Measurements from ENCODE around the gene ACTBL2.

Gene ACTBL2

DNA sequence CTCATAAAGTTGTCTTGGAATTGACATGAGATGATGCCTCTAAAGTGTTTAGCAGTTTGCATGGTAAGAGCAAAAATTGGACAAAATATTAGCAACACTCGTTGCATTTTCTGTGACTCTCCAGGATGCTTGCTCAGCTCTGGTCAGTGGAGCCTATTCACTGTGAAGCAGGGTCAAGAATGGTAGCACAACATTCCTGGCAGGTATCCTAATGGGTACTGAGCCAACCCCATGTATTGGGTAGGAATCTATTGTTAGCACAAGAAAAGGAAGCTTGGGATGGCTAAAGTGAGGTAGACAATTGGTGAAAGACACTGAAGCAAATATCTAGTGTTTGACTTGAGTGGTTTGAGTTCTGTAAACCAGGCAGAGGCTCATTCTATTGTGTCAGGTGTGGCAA, 10.4 kb upstream of the ACTBL2 start:
- no CpG with 5 or more reads among the region's 1 CpG for WGBS (ENCODE audit: extremely low coverage, insufficient coverage, insufficient read length)
- peaks cover 2% of the 10 kb centered on the region for H3K79me2 ChIP-seq (ENCODE audit: control insufficient read depth, insufficient read depth, low read length, poor library complexity)

DNA sequence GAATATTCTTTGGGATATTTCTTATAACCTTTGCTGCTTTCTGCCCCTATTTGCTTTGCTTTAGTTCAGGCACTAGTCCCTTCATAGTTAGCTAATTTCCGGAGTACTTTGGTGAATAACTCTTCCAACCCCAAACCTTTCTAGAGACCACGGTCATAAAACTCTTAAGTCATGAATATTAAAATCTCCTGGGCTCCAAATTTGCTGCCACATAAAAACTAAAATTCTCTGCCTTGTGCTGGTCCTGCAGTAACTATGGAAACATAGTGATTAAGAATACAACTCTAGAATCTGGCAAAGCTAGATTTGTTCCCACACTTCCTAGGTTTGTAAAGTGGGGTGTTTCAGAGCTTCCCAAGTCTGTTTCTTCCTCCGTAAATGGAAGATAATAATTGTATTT, 10.0 kb upstream of the ACTBL2 start:
- Histone ChIP-seq H4K8ac (ENCODE audit: low read depth, low read length) (no peak overlapping the region), H3K79me2 (ENCODE audit: control insufficient read depth, insufficient read depth, low read length, poor library complexity) (peaks cover 2% of the 10 kb centered on the region), H2BK12ac (ENCODE audit: low read length) (no peak overlapping the region), H3K18ac (ENCODE audit: low read length) (no peak overlapping the region), H2BK5ac (ENCODE audit: low read depth, low read length, poor library complexity) (no peak overlapping the region), H3K27me3 (ENCODE audit: insufficient read depth, low read length) (no peaks in the 10 kb centered on the region), H3K27ac (ENCODE audit: low read depth, low read length) (no peak overlapping the region), H2AFZ (ENCODE audit: insufficient read depth, low read length, poor library complexity) (no peak overlapping the region), H4K12ac (ENCODE audit: low read depth, low read length) (no peak overlapping the region), H3K9me3 (ENCODE audit: insufficient read depth, low read depth, low read length) (no peaks in the 10 kb centered on the region), H3K4ac (ENCODE audit: low read depth, low read length) (no peak overlapping the region), H2AK5ac (ENCODE audit: low read length) (no peak overlapping the region), H3K4me1 (ENCODE audit: control insufficient read depth in 1 of 2, insufficient read depth in 2 of 2, low read length in 2 of 2) (peaks cover 14 to 15% of the 10 kb centered on the region in 2 experiments), H3K9ac (ENCODE audit: low read length) (no peak overlapping the region), H3K36me3 (ENCODE audit: control insufficient read depth in 1 of 2, insufficient read depth in 2 of 2, low read length in 2 of 2) (peaks cover 0 to 2% of the 10 kb centered on the region in 2 experiments), H3K79me1 (ENCODE audit: low read length) (peaks cover 24% of the 10 kb centered on the region), H4K91ac (ENCODE audit: low read depth, low read length) (no peak overlapping the region), H3K14ac (ENCODE audit: low read length) (no peak overlapping the region), H2BK120ac (ENCODE audit: insufficient read depth, low read length, poor library complexity) (no peak overlapping the region), H3K4me2 (ENCODE audit: low read length) (no peak overlapping the region), H3K23ac (ENCODE audit: low read length) (no peak overlapping the region), H3K4me3 (ENCODE audit: low read depth, low read length) (no peak overlapping the region)
- WGBS (ENCODE audit: extremely low coverage, insufficient coverage, insufficient read length): no CpG with 5 or more reads among the region's 3 CpGs
- DNase-seq: no peak

More for the DNA sequence above, 10.4 kb upstream of the ACTBL2 start:
- H3K27ac ChIP-seq (ENCODE audit: low read depth, low read length): no peak overlapping the region
- no peaks in the 10 kb centered on the region for H3K9me3 ChIP-seq (ENCODE audit: insufficient read depth, low read depth, low read length)
- H3K4me1 ChIP-seq (ENCODE audit: control insufficient read depth in 1 of 2, insufficient read depth in 2 of 2, low read length in 2 of 2): peaks cover 13% of the 10 kb centered on the region in 2 experiments
- H2AK5ac ChIP-seq (ENCODE audit: low read length): no peak overlapping the region
- no peak overlapping the region for H3K14ac ChIP-seq (ENCODE audit: low read length)
- H3K9ac ChIP-seq (ENCODE audit: low read length): no peak overlapping the region
- H2BK12ac ChIP-seq (ENCODE audit: low read length): peak overlapping the region; percentile 46
- H4K12ac ChIP-seq (ENCODE audit: low read depth, low read length): no peak overlapping the region
- no peak overlapping the region for H3K4ac ChIP-seq (ENCODE audit: low read depth, low read length)
- no peak overlapping the region for H2BK5ac ChIP-seq (ENCODE audit: low read depth, low read length, poor library complexity)
- no peak for DNase-seq
- peaks cover 21% of the 10 kb centered on the region for H3K79me1 ChIP-seq (ENCODE audit: low read length)
- H2BK120ac ChIP-seq (ENCODE audit: insufficient read depth, low read length, poor library complexity): no peak overlapping the region
- H3K4me2 ChIP-seq (ENCODE audit: low read length): no peak overlapping the region
- no peak overlapping the region for H3K18ac ChIP-seq (ENCODE audit: low read length)
- H4K91ac ChIP-seq (ENCODE audit: low read depth, low read length): no peak overlapping the region
- no peak overlapping the region for H3K4me3 ChIP-seq (ENCODE audit: low read depth, low read length)
- H3K23ac ChIP-seq (ENCODE audit: low read length): no peak overlapping the region
- H4K8ac ChIP-seq (ENCODE audit: low read depth, low read length): no peak overlapping the region
- H2AFZ ChIP-seq (ENCODE audit: insufficient read depth, low read length, poor library complexity): no peak overlapping the region
- no peaks in the 10 kb centered on the region for H3K27me3 ChIP-seq (ENCODE audit: insufficient read depth, low read length)
- H3K36me3 ChIP-seq (ENCODE audit: control insufficient read depth in 1 of 2, insufficient read depth in 2 of 2, low read length in 2 of 2): peaks cover 0 to 2% of the 10 kb centered on the region in 2 experiments

DNA sequence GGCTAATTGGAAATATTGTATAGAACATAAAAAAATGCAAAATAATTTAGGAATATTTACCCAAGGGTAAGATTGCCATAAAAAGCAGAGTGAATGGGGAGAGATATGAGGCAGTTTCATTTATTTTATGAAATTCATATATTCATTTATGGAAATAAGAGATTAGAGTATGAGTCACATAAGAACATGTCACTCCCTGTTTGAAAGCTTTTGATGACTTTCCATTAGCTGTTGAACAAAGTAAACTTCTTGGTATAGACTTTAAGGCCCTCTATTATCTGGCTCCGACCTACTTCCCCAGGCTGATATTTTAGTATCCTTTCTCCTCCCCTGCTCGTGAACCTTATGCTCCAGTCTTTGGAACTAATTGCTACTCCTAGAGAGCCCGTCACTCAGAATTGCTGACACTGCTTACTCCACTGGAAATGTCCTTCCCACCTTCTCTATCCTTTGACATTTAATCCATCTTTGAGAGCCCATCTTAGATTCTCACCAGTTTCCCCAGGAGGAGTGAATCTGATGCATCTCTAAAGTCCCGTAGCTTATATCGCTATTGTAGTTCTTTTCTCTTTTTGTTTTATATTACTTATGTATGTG, 8.9 kb upstream of the ACTBL2 start:
- H4K91ac ChIP-seq (ENCODE audit: low read depth, low read length): no peak overlapping the region
- no CpG with 5 or more reads among the region's 5 CpGs for WGBS (ENCODE audit: extremely low coverage, insufficient coverage, insufficient read length)

DNA sequence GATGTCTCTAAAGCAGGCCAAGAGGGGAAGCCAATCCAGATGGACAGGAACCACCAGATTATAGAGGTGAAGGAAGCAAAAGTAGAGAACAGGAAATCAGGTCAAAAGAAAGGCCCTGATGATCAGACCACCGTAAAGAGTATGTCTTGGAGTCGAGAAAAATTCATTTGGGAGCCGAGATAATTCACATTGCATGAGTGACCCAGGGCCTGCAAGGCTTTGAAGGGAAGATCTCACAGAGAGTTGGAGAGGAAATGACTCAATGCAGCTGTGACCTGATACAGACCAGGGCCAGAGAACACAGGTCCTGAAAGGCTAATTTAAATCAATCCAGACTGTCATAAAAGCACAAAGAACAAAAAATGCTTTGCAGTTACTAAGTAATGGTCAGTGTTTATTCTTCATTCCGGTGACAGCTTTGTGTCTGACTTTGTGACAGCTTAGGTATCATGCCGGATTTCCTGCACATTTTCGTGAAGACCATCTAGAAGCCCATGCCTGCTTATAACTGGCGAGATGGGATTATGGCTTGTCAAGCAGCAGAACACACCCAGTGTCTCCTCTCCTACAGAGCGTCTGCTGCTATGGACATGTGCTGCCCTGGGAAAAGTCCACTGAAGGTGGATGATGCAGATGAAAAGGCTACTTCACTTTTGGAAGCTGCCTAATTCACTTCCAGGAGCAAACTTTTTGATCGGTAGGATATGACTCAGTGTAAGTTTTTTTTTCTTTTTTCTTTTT, 5.8 kb upstream of the ACTBL2 start:
- H3K9me3 ChIP-seq (ENCODE audit: insufficient read depth, low read depth, low read length): no peaks in the 10 kb centered on the region
- H3K4me3 ChIP-seq (ENCODE audit: low read depth, low read length): no peak overlapping the region
- H4K8ac ChIP-seq (ENCODE audit: low read depth, low read length): peak overlapping the region; percentile 55
- H3K79me2 ChIP-seq (ENCODE audit: control insufficient read depth, insufficient read depth, low read length, poor library complexity): no peaks in the 10 kb centered on the region
- H3K14ac ChIP-seq (ENCODE audit: low read length): peak overlapping the region; percentile 54
- H3K79me1 ChIP-seq (ENCODE audit: low read length): peaks cover 24% of the 10 kb centered on the region
- H3K4ac ChIP-seq (ENCODE audit: low read depth, low read length): no peak overlapping the region
- peak overlapping the region; percentile 85 for H4K91ac ChIP-seq (ENCODE audit: low read depth, low read length)
- peaks cover 0 to 2% of the 10 kb centered on the region in 2 experiments for H3K36me3 ChIP-seq (ENCODE audit: control insufficient read depth in 1 of 2, insufficient read depth in 2 of 2, low read length in 2 of 2)
- no peak overlapping the region for H2AFZ ChIP-seq (ENCODE audit: insufficient read depth, low read length, poor library complexity)
- H4K12ac ChIP-seq (ENCODE audit: low read depth, low read length): no peak overlapping the region
- H2BK5ac ChIP-seq (ENCODE audit: low read depth, low read length, poor library complexity): peak overlapping the region; percentile 86
- no peaks in the 10 kb centered on the region for H3K27me3 ChIP-seq (ENCODE audit: insufficient read depth, low read length)
- H3K9ac ChIP-seq (ENCODE audit: low read length): no peak overlapping the region
- H3K4me2 ChIP-seq (ENCODE audit: low read length): peak overlapping the region; percentile 30
- H2BK12ac ChIP-seq (ENCODE audit: low read length): peak overlapping the region; percentile 33
- peak overlapping the region; percentile 24 for H2AK5ac ChIP-seq (ENCODE audit: low read length)
- no CpG with 5 or more reads among the region's 9 CpGs for WGBS (ENCODE audit: extremely low coverage, insufficient coverage, insufficient read length)
- H3K4me1 ChIP-seq (ENCODE audit: control insufficient read depth in 1 of 2, insufficient read depth in 2 of 2, low read length in 2 of 2): peaks cover 5% of the 10 kb centered on the region in 2 experiments
- DNase-seq: no peak
- peak overlapping the region; percentile 92 for H3K27ac ChIP-seq (ENCODE audit: low read depth, low read length)
- H3K23ac ChIP-seq (ENCODE audit: low read length): no peak overlapping the region
- H2BK120ac ChIP-seq (ENCODE audit: insufficient read depth, low read length, poor library complexity): peak overlapping the region; percentile 75
- H3K18ac ChIP-seq (ENCODE audit: low read length): peak overlapping the region; percentile 25

More for the DNA sequence above, 8.9 kb upstream of the ACTBL2 start:
- Histone ChIP-seq H3K4me2 (ENCODE audit: low read length) (no peak overlapping the region), H2AFZ (ENCODE audit: insufficient read depth, low read length, poor library complexity) (no peak overlapping the region), H3K4me3 (ENCODE audit: low read depth, low read length) (no peak overlapping the region), H3K9ac (ENCODE audit: low read length) (no peak overlapping the region), H4K12ac (ENCODE audit: low read depth, low read length) (no peak overlapping the region), H3K79me1 (ENCODE audit: low read length) (peaks cover 27% of the 10 kb centered on the region), H2BK12ac (ENCODE audit: low read length) (no peak overlapping the region), H2AK5ac (ENCODE audit: low read length) (no peak overlapping the region), H3K4ac (ENCODE audit: low read depth, low read length) (no peak overlapping the region), H3K79me2 (ENCODE audit: control insufficient read depth, insufficient read depth, low read length, poor library complexity) (peaks cover 2% of the 10 kb centered on the region), H3K18ac (ENCODE audit: low read length) (no peak overlapping the region), H4K8ac (ENCODE audit: low read depth, low read length) (no peak overlapping the region), H2BK120ac (ENCODE audit: insufficient read depth, low read length, poor library complexity) (no peak overlapping the region), H3K27ac (ENCODE audit: low read depth, low read length) (no peak overlapping the region), H3K4me1 (ENCODE audit: control insufficient read depth in 1 of 2, insufficient read depth in 2 of 2, low read length in 2 of 2) (peaks cover 14 to 15% of the 10 kb centered on the region in 2 experiments), H3K14ac (ENCODE audit: low read length) (no peak overlapping the region), H3K9me3 (ENCODE audit: insufficient read depth, low read depth, low read length) (no peaks in the 10 kb centered on the region), H3K27me3 (ENCODE audit: insufficient read depth, low read length) (no peaks in the 10 kb centered on the region), H2BK5ac (ENCODE audit: low read depth, low read length, poor library complexity) (no peak overlapping the region), H3K36me3 (ENCODE audit: control insufficient read depth in 1 of 2, insufficient read depth in 2 of 2, low read length in 2 of 2) (peaks cover 0 to 2% of the 10 kb centered on the region in 2 experiments), H3K23ac (ENCODE audit: low read length) (no peak overlapping the region)
- DNase-seq: no peak

Measured in trophoblast cell (in vitro differentiated cells and primary cell).